H9 (cell line): ENCODE results near the gene NAIF1. TPM values are rescaled to one million over a fixed set of nuclear protein-coding genes. Genes with fewer than 3 reads are reported as not detected.

ENCODE experiments used
- DNase-seq: peaks from one replicate; pipeline ENCODE4 v3.0.0-alpha.2; 2017
- H2AFZ ChIP-seq: one replicate; pipeline ENCODE4 v1.6.1; 2013; ENCODE audit warnings: mild to moderate bottlenecking, low read length, control low read depth, moderate library complexity
- H2AK5ac ChIP-seq: 2 replicates; pipeline ENCODE4 v1.6.1; 2013; ENCODE audit warnings: low read length, control low read depth, mixed read lengths; ENCODE audit not compliant: insufficient read length
- H2BK120ac ChIP-seq: one replicate; pipeline ENCODE4 v1.6.1; 2013; ENCODE audit warnings: low read depth, mild to moderate bottlenecking, low read length, control low read depth, inconsistent platforms; ENCODE audit not compliant: poor library complexity, severe bottlenecking
- H2BK12ac ChIP-seq: 2 replicates; pipeline ENCODE4 v1.6.1; 2013; ENCODE audit warnings: low read length, control low read depth, mixed read lengths, low read depth; ENCODE audit not compliant: insufficient read length
- H2BK15ac ChIP-seq: 2 replicates; pipeline ENCODE4 v1.6.1; 2013; ENCODE audit warnings: low read depth, low read length, control low read depth
- H2BK20ac ChIP-seq: one replicate; pipeline ENCODE4 v1.6.1; 2013; ENCODE audit warnings: low read depth, mild to moderate bottlenecking, low read length, control low read depth, inconsistent platforms; ENCODE audit not compliant: poor library complexity, severe bottlenecking
- H2BK5ac ChIP-seq: 2 replicates; pipeline ENCODE4 v1.6.1; 2013; ENCODE audit warnings: low read length, control low read depth, mixed read lengths; ENCODE audit not compliant: insufficient read length
- H3K14ac ChIP-seq: 2 replicates; pipeline ENCODE4 v1.6.1; 2013; ENCODE audit warnings: low read length, control low read depth; ENCODE audit not compliant: insufficient read depth
- H3K18ac ChIP-seq: 2 replicates; pipeline ENCODE4 v1.6.1; 2013; ENCODE audit warnings: low read depth, mild to moderate bottlenecking, mixed read lengths, low read length, control low read depth; ENCODE audit not compliant: insufficient read length
- H3K23ac ChIP-seq: 2 replicates; pipeline ENCODE4 v1.6.1; 2013; ENCODE audit warnings: low read length, control low read depth, mixed read lengths, low read depth; ENCODE audit not compliant: insufficient read length
- H3K23me2 ChIP-seq: 2 replicates; pipeline ENCODE4 v1.6.1; 2013; ENCODE audit warnings: low read depth, mild to moderate bottlenecking, mixed read lengths, low read length, control low read depth; ENCODE audit not compliant: insufficient read length, poor library complexity, severe bottlenecking
- H3K27ac ChIP-seq: 2 replicates; pipeline ENCODE4 v1.5.1; 2013; ENCODE audit warnings: low read length, control low read depth, mixed read lengths, low read depth; ENCODE audit not compliant: insufficient read length
- H3K27me3 ChIP-seq: 2 replicates; pipeline ENCODE4 v1.6.1; 2013; ENCODE audit warnings: low read length, control low read depth, inconsistent platforms; ENCODE audit not compliant: insufficient read depth
- H3K4ac ChIP-seq: 2 replicates; pipeline ENCODE4 v1.6.1; 2013; ENCODE audit warnings: low read depth, mild to moderate bottlenecking, control low read depth, inconsistent platforms, low read length, moderate library complexity
- H3K4me1 ChIP-seq: 2 replicates; pipeline ENCODE4 v1.6.1; 2013; ENCODE audit warnings: low read length, control low read depth, inconsistent platforms; ENCODE audit not compliant: insufficient read depth
- H3K4me2 ChIP-seq: 2 replicates; pipeline ENCODE4 v1.6.1; 2013; ENCODE audit warnings: low read length, control low read depth, mixed read lengths; ENCODE audit not compliant: insufficient read length, insufficient read depth
- H3K56ac ChIP-seq: 2 replicates; pipeline ENCODE4 v1.6.1; 2013; ENCODE audit warnings: low read depth, mild to moderate bottlenecking, mixed read lengths, low read length, control low read depth; ENCODE audit not compliant: insufficient read length
- H3K79me1 ChIP-seq: 2 replicates; pipeline ENCODE4 v1.6.1; 2013; ENCODE audit warnings: low read depth, mild to moderate bottlenecking, moderate library complexity, low read length, control low read depth, inconsistent platforms; ENCODE audit not compliant: insufficient read depth, poor library complexity, severe bottlenecking
- H3K79me2 ChIP-seq: 2 replicates; pipeline ENCODE4 v1.6.1; 2013; ENCODE audit warnings: low read length, control low read depth, inconsistent platforms; ENCODE audit not compliant: insufficient read depth
- H3K9ac ChIP-seq: 2 replicates; pipeline ENCODE4 v1.6.1; 2013; ENCODE audit warnings: low read length, control low read depth, mixed read lengths; ENCODE audit not compliant: insufficient read length; ENCODE audit errors: extremely low read depth
- H3K9me3 ChIP-seq: one replicate; pipeline ENCODE4 v1.6.1; 2013; ENCODE audit warnings: low read depth, low read length, inconsistent platforms; ENCODE audit not compliant: control insufficient read depth
- H3T11ph ChIP-seq: one replicate; pipeline ENCODE4 v1.6.1; 2013; ENCODE audit warnings: mild to moderate bottlenecking, low read length, control low read depth, inconsistent platforms
- H4K20me1 ChIP-seq: one replicate; pipeline ENCODE4 v1.6.1; 2013; ENCODE audit not compliant: control insufficient read depth, insufficient read length, insufficient read depth
- H4K5ac ChIP-seq: 2 replicates; pipeline ENCODE4 v1.6.1; 2013; ENCODE audit warnings: low read depth, mild to moderate bottlenecking, mixed read lengths, low read length, control low read depth; ENCODE audit not compliant: insufficient read length
- H4K8ac ChIP-seq: replicated peaks from 2 replicates; pipeline ENCODE4 v1.6.1; 2013; ENCODE audit warnings: low read length, control low read depth, mixed read lengths, low read depth; ENCODE audit not compliant: insufficient read length
- H4K91ac ChIP-seq: 2 replicates; pipeline ENCODE4 v1.6.1; 2013; ENCODE audit warnings: low read depth, mild to moderate bottlenecking, moderate library complexity, mixed read lengths, low read length, control low read depth; ENCODE audit not compliant: insufficient read length
- H3K27ac Mint-ChIP-seq, 3 experiments: 2 replicates in 2 of 3; 3 replicates in 1 of 3; pipeline ENCODE4 v1.8.0; 2020 to 2021; ENCODE audit warnings: mixed read lengths in 3 of 3, mild to moderate bottlenecking in 1 of 3, moderate library complexity in 1 of 3
- H3K27me3 Mint-ChIP-seq: 2 replicates; pipeline ENCODE4 v1.8.0; 2021; ENCODE audit warnings: low read depth, mild to moderate bottlenecking, moderate library complexity, mixed read lengths
- H3K36me3 Mint-ChIP-seq, 3 experiments: 2 replicates in 2 of 3; 3 replicates in 1 of 3; pipeline ENCODE4 v1.8.0; 2020 to 2021; ENCODE audit warnings: low read depth in 3 of 3, mixed read lengths in 3 of 3; ENCODE audit not compliant: insufficient read depth in 1 of 3
- H3K4me1 Mint-ChIP-seq, 2 experiments: 2 replicates each; pipeline ENCODE4 v1.8.0; 2020; ENCODE audit warnings: mixed read lengths in 2 of 2
- H3K4me3 Mint-ChIP-seq, 2 experiments: 2 replicates in 1 of 2; 3 replicates in 1 of 2; pipeline ENCODE4 v1.8.0; 2020 to 2021; ENCODE audit warnings: mild to moderate bottlenecking in 2 of 2, mixed read lengths in 2 of 2, moderate library complexity in 1 of 2
- H3K9me3 Mint-ChIP-seq, 2 experiments: 2 replicates in 1 of 2; 3 replicates in 1 of 2; pipeline ENCODE4 v1.8.0; 2020; ENCODE audit warnings: mild to moderate bottlenecking in 2 of 2, mixed read lengths in 2 of 2, moderate library complexity in 1 of 2
- WGBS: extraction: QIAGEN DNeasy Blood & Tissue Kit; methylation state at CpG from one replicate; pipeline ENCODE4 v1.1.7; 2013; ENCODE audit warnings: missing lambda C conversion rate, low lambda C conversion rate, mixed read lengths; ENCODE audit not compliant: insufficient read length; ENCODE audit errors: extremely low coverage; 5-methylcytosine and 5-hydroxymethylcytosine counted together
- total RNA-seq: library from RNA; stranded (reverse); gene quantifications from 2 replicates; pipeline ENCODE4 v1.2.1, GENCODE V29; 2021
- TF ChIP-seq, protein P1 (sequence below): fragments of 200-600 bp; sonication (generic); conservative IDR thresholded peaks from 3 replicates; pipeline ENCODE4 v1.8.0; 2021; ENCODE audit warnings: antibody characterized with exemption, mild to moderate bottlenecking

NAIF1 gene
- total RNA-seq, 1 experiment from 2014 or later, result 6.3 TPM

DNA sequence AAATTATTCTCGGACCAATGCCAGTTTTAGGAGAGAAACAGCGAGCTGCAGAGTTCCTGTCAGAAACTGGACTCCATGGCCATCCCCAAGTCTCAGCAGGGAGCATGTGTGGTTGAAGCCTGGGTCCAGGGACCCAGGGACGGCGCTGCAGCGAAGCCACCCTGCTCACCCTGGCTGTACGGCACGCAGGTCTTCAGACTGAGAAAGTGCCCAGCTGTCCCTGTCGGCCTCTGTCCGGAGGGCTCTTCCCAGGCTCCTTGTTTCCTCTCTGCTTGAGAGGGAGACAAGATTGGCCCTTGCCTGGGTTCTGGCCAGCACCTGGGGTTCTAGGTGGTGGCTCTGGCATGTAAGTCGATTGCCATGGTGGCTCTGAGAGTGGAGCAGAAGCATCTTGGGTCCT is 33.5 kb upstream of the NAIF1 start:
- Histone ChIP-seq H3K9ac (no peak overlapping the region), H3K4ac (no peak overlapping the region), H2BK15ac (no peak overlapping the region), H2AK5ac (no peak overlapping the region), H3K4me2 (no peak overlapping the region), H3K27ac (no peak overlapping the region), H3K23ac (no peak overlapping the region), H3K18ac (no peak overlapping the region), H3K79me1 (peaks cover 3% of the 10 kb centered on the region), H3K56ac (no peak overlapping the region), H3K4me1 (peaks cover 5% of the 10 kb centered on the region; the same call in 1 of the 2 replicates), H3T11ph (no peak overlapping the region), H4K20me1 (no peaks in the 10 kb centered on the region), H3K27me3 (no peaks in the 10 kb centered on the region), H2BK20ac (no peak overlapping the region), H3K23me2 (peaks cover 10% of the 10 kb centered on the region), H2BK5ac (no peak overlapping the region), H3K9me3 (no peaks in the 10 kb centered on the region), H2AFZ (no peak overlapping the region), H2BK12ac (no peak overlapping the region), H3K14ac (no peak overlapping the region), H4K91ac (no peak overlapping the region), H4K8ac (no peak overlapping the region), H4K5ac (no peak overlapping the region), H3K79me2 (peaks cover 7% of the 10 kb centered on the region; the same call in 1 of the 2 replicates), H2BK120ac (no peak overlapping the region)
- H3K9me3 Mint-ChIP-seq, result no peaks in the 10 kb centered on the region
- TF ChIP-seq, protein P1, sequence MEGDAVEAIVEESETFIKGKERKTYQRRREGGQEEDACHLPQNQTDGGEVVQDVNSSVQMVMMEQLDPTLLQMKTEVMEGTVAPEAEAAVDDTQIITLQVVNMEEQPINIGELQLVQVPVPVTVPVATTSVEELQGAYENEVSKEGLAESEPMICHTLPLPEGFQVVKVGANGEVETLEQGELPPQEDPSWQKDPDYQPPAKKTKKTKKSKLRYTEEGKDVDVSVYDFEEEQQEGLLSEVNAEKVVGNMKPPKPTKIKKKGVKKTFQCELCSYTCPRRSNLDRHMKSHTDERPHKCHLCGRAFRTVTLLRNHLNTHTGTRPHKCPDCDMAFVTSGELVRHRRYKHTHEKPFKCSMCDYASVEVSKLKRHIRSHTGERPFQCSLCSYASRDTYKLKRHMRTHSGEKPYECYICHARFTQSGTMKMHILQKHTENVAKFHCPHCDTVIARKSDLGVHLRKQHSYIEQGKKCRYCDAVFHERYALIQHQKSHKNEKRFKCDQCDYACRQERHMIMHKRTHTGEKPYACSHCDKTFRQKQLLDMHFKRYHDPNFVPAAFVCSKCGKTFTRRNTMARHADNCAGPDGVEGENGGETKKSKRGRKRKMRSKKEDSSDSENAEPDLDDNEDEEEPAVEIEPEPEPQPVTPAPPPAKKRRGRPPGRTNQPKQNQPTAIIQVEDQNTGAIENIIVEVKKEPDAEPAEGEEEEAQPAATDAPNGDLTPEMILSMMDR, result no peak
- no peaks in the 10 kb centered on the region for H3K27me3 Mint-ChIP-seq
- H3K4me3 Mint-ChIP-seq, result peak overlapping the region in 1 of 2 experiments; percentile 84; a peak in 1 of 5 replicates
- H3K27ac Mint-ChIP-seq, result peak overlapping the region in 2 of 3 experiments; percentile 68 to 96; a peak in 1 of 7 replicates
- peaks cover 51 to 58% of the 10 kb centered on the region in 2 experiments for H3K4me1 Mint-ChIP-seq
- no peak for DNase-seq
- WGBS, result no CpG with 5 or more reads among the region's 10 CpGs
- H3K36me3 Mint-ChIP-seq, result peaks cover 19 to 43% (median 39%) of the 10 kb centered on the region in 3 experiments; a peak in 6 of 7 replicates
